ENCODE measurements around the gene SLC16A3.

GRCh38 chr17:82280537-82280936 is 51.7 kb downstream of the SLC16A3 start:
- TF ChIP-seq ZNF785 (tag by site-specific recombination; IDR thresholded peaks at IDR 0.05) (no peak), ZNF138 (tag by site-specific recombination; IDR thresholded peaks at IDR 0.05; ENCODE audit: borderline replicate concordance) (no peak), ZNF768 (tag by site-specific recombination; IDR thresholded peaks at IDR 0.05) (no peak), ZNF350 (tag by site-specific recombination; IDR thresholded peaks at IDR 0.05) (no peak)
- TF ChIP-seq, protein P1, sequence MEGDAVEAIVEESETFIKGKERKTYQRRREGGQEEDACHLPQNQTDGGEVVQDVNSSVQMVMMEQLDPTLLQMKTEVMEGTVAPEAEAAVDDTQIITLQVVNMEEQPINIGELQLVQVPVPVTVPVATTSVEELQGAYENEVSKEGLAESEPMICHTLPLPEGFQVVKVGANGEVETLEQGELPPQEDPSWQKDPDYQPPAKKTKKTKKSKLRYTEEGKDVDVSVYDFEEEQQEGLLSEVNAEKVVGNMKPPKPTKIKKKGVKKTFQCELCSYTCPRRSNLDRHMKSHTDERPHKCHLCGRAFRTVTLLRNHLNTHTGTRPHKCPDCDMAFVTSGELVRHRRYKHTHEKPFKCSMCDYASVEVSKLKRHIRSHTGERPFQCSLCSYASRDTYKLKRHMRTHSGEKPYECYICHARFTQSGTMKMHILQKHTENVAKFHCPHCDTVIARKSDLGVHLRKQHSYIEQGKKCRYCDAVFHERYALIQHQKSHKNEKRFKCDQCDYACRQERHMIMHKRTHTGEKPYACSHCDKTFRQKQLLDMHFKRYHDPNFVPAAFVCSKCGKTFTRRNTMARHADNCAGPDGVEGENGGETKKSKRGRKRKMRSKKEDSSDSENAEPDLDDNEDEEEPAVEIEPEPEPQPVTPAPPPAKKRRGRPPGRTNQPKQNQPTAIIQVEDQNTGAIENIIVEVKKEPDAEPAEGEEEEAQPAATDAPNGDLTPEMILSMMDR (tag by site-specific recombination; IDR thresholded peaks at IDR 0.05), result no peak
- TF ChIP-seq, protein P2, sequence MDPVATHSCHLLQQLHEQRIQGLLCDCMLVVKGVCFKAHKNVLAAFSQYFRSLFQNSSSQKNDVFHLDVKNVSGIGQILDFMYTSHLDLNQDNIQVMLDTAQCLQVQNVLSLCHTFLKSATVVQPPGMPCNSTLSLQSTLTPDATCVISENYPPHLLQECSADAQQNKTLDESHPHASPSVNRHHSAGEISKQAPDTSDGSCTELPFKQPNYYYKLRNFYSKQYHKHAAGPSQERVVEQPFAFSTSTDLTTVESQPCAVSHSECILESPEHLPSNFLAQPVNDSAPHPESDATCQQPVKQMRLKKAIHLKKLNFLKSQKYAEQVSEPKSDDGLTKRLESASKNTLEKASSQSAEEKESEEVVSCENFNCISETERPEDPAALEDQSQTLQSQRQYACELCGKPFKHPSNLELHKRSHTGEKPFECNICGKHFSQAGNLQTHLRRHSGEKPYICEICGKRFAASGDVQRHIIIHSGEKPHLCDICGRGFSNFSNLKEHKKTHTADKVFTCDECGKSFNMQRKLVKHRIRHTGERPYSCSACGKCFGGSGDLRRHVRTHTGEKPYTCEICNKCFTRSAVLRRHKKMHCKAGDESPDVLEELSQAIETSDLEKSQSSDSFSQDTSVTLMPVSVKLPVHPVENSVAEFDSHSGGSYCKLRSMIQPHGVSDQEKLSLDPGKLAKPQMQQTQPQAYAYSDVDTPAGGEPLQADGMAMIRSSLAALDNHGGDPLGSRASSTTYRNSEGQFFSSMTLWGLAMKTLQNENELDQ (tag by site-specific recombination; IDR thresholded peaks at IDR 0.05; ENCODE audit: low read depth), result no peak

Measured in HEK293 (cell line).